ENCODE results near the gene OR6N1.

DNA sequence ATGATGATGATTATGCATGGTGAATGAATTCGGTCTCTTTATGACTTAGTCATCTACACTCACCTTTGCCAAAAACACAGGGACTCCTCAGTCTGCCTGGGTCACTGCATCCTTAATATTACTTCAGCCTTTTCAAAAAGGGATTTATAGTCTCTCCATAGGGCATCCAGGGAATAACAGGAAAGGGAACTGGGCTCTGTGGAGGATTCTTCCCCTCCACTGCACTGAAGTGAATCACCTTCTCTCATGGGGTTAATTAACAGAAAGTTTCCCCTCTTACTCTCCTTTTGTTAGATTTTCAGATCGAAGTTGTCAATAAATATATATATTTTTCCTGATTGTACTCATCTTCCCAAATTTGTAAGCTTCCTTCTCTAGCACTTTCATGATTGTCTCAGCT, 51.4 kb downstream of the OR6N1 start, which contains the start of gene OR6K3:
- TF ChIP-seq, protein P1, sequence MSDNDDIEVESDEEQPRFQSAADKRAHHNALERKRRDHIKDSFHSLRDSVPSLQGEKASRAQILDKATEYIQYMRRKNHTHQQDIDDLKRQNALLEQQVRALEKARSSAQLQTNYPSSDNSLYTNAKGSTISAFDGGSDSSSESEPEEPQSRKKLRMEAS (IDR thresholded peaks at IDR 0.05) = no peak
- TF ChIP-seq TEAD4 (IDR thresholded peaks at IDR 0.05) = no peak
- no peak for TF ChIP-seq CREB1 (IDR thresholded peaks at IDR 0.05; ENCODE audit: low read depth)
- TF ChIP-seq EGR1 (IDR thresholded peaks at IDR 0.05) = no peak
- TF ChIP-seq ZBTB7A (IDR thresholded peaks at IDR 0.05; ENCODE audit: low read depth) = no peak
- TF ChIP-seq RAD21 (IDR thresholded peaks at IDR 0.05; ENCODE audit: low read depth) = no peak
- TF ChIP-seq CEBPB (IDR thresholded peaks at IDR 0.05) = no peak
